ENCODE results near the gene IVL. TPM values are rescaled to one million over a fixed set of nuclear protein-coding genes. Genes with fewer than 3 reads are reported as not detected.

Gene IVL
- total RNA-seq, 2 experiments from 2014 or later = not detected

DNA sequence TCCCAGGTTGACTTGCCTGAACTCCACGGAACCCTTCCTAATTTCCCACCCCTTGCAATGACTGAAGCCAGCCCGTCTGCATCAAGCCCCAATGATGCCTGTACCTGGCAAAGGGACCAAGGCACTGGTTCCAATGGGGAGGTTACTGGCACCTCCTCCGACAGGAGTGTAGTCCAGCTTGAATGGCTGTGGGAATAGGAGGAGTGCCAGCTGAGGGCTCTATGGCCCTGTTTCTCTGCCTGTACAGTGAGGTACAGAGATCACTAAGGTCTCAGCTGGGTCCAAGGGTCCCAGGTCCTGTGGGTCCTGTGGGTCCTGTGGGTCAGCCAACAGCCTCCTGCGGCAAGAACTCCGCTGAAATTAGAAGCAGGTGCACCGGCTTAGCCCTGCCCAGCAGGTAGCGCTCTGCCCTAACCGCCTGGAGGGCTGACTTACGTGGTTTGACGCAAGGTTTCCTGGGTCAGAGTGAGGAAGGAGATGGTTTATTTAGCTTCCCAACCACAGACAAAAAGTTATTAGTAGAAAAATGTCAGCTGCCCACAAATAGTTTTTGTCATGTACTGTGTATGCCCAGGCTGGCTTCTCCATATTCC, 52.2 kb downstream of the IVL start:
- H3K36me3 ChIP-seq (ENCODE audit: insufficient read depth, low read length) = no peaks in the 10 kb centered on the region
- no peak overlapping the region for H3K27ac ChIP-seq (ENCODE audit: low read depth in 1 of 2, low read length in 2 of 2)
- peaks cover 0 to 6% of the 10 kb centered on the region in 2 experiments for H3K9me3 ChIP-seq (ENCODE audit: control insufficient read depth in 1 of 2, insufficient read depth in 1 of 2, low read length in 2 of 2)
- Mint-ChIP-seq H3K9me3 (no peaks in the 10 kb centered on the region), H3K4me1 (ENCODE audit: low read depth) (no peaks in the 10 kb centered on the region), H3K27me3 (peaks cover 36% of the 10 kb centered on the region), H3K4me3 (no peak overlapping the region), H3K27ac (no peak overlapping the region), H3K36me3 (ENCODE audit: low read depth) (no peaks in the 10 kb centered on the region)
- ChIA-PET CTCF (no interaction called here), POLR2A (no interaction called here)
- H3K4me1 ChIP-seq (ENCODE audit: insufficient read depth, low read length) = no peaks in the 10 kb centered on the region
- no peak for DNase-seq
- TF ChIP-seq, protein P1, sequence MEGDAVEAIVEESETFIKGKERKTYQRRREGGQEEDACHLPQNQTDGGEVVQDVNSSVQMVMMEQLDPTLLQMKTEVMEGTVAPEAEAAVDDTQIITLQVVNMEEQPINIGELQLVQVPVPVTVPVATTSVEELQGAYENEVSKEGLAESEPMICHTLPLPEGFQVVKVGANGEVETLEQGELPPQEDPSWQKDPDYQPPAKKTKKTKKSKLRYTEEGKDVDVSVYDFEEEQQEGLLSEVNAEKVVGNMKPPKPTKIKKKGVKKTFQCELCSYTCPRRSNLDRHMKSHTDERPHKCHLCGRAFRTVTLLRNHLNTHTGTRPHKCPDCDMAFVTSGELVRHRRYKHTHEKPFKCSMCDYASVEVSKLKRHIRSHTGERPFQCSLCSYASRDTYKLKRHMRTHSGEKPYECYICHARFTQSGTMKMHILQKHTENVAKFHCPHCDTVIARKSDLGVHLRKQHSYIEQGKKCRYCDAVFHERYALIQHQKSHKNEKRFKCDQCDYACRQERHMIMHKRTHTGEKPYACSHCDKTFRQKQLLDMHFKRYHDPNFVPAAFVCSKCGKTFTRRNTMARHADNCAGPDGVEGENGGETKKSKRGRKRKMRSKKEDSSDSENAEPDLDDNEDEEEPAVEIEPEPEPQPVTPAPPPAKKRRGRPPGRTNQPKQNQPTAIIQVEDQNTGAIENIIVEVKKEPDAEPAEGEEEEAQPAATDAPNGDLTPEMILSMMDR (IDR thresholded peaks at IDR 0.05) = no peak
- intact Hi-C loops (cut with DNase I, micrococcal nuclease) = no loop called here
- no peak for ATAC-seq (ENCODE audit: poor library complexity)
- no peak overlapping the region for H3K4me3 ChIP-seq (ENCODE audit: low read length)
- H3K27me3 ChIP-seq (ENCODE audit: control insufficient read depth in 1 of 2, insufficient read depth in 2 of 2, low read length in 2 of 2) = peaks cover 0 to 3% of the 10 kb centered on the region in 2 experiments

Other genes starting within 250 kb of the IVL start
- not detected for gene LCE2D, start 245.2 kb upstream of the IVL start, total RNA-seq
- not detected for gene LCE2C, start 233.3 kb upstream of the IVL start, total RNA-seq
- gene LCE2B, start 222.4 kb upstream of the IVL start, total RNA-seq = not detected
- gene LCE2A, start 210.2 kb upstream of the IVL start, total RNA-seq = not detected
- not detected for gene LCE4A, start 200.4 kb upstream of the IVL start, total RNA-seq
- gene KPRP, start 150.5 kb upstream of the IVL start, total RNA-seq = not detected
- gene LCE1F, start 133.4 kb upstream of the IVL start, total RNA-seq = not detected
- not detected for gene LCE1E, start 122.3 kb upstream of the IVL start, total RNA-seq
- not detected for gene LCE1D, start 111.8 kb upstream of the IVL start, total RNA-seq
- gene LCE1C, start 101.9 kb upstream of the IVL start, total RNA-seq = not detected
- gene LCE1B, start 96.6 kb upstream of the IVL start, total RNA-seq = not detected
- gene LCE1A, start 81.1 kb upstream of the IVL start, total RNA-seq = not detected
- not detected for gene LCE6A, start 65.7 kb upstream of the IVL start, total RNA-seq
- gene LCE7A, start 48.5 kb upstream of the IVL start, total RNA-seq = not detected
- not detected for gene SMCP, start 30.2 kb upstream of the IVL start, total RNA-seq
- gene SPRR5, start 38.7 kb downstream of the IVL start, total RNA-seq = not detected
- not detected for gene SPRR4, start 62.1 kb downstream of the IVL start, total RNA-seq
- not detected for gene SPRR1A, start 75.5 kb downstream of the IVL start, total RNA-seq
- not detected for gene SPRR3, start 93.2 kb downstream of the IVL start, total RNA-seq
- not detected for gene SPRR1B, start 122.7 kb downstream of the IVL start, total RNA-seq
- not detected for gene SPRR2D, start 132.6 kb downstream of the IVL start, total RNA-seq
- not detected for gene SPRR2A, start 149.0 kb downstream of the IVL start, total RNA-seq
- gene SPRR2B, start 163.1 kb downstream of the IVL start, total RNA-seq = not detected
- gene SPRR2E, start 186.0 kb downstream of the IVL start, total RNA-seq = not detected
- not detected for gene SPRR2F, start 205.0 kb downstream of the IVL start, total RNA-seq
- gene SPRR2G, start 242.3 kb downstream of the IVL start, total RNA-seq = not detected